Effector memory CD4-positive, alpha-beta T cell (primary cell): ENCODE measurements around the gene ENOPH1.
"Not testable (repeated sequence)": the region's sequence is repeated elsewhere in the genome, so short reads cannot be mapped to it uniquely, and the experiment has no call there.

ENCODE experiments used
- DNase-seq, 3 donors: peaks; one replicate each; pipeline ENCODE4 v3.0.0-alpha.2; 2020
- H3K27ac ChIP-seq: 2 replicates; pipeline ENCODE4 v1.7.0; 2013; ENCODE audit warnings: mild to moderate bottlenecking, low read length, moderate library complexity; ENCODE audit not compliant: insufficient read depth, poor library complexity, severe bottlenecking
- H3K27me3 ChIP-seq: replicated peaks from 2 replicates; pipeline ENCODE4 v1.7.0; 2013; ENCODE audit warnings: mild to moderate bottlenecking, low read length; ENCODE audit not compliant: insufficient read depth, control insufficient read depth, poor library complexity, severe bottlenecking
- H3K36me3 ChIP-seq: 2 replicates; pipeline ENCODE4 v1.7.0; 2013; ENCODE audit warnings: mild to moderate bottlenecking, low read length, moderate library complexity; ENCODE audit not compliant: control insufficient read depth, insufficient read depth
- H3K4me1 ChIP-seq: 2 replicates; pipeline ENCODE4 v1.7.0; 2013; ENCODE audit warnings: low read length, mild to moderate bottlenecking; ENCODE audit not compliant: control insufficient read depth, insufficient read depth, poor library complexity, severe bottlenecking
- H3K4me3 ChIP-seq: 2 replicates; pipeline ENCODE4 v1.7.0; 2013; ENCODE audit warnings: low read length, low read depth, mild to moderate bottlenecking; ENCODE audit not compliant: insufficient read depth, poor library complexity, severe bottlenecking
- H3K9me3 ChIP-seq: 2 replicates; pipeline ENCODE4 v1.7.0; 2013; ENCODE audit warnings: mild to moderate bottlenecking, low read length, moderate library complexity; ENCODE audit not compliant: control insufficient read depth

The ENOPH1 gene

GRCh38 chr4:82463221-82463620 lies 32.8 kb downstream of the ENOPH1 start:
- H3K27me3 ChIP-seq, result no peaks in the 10 kb centered on the region
- H3K27ac ChIP-seq, result no peak overlapping the region
- no peak overlapping the region for H3K4me3 ChIP-seq
- DNase-seq, result no peak
- H3K36me3 ChIP-seq, result peaks cover 19% of the 10 kb centered on the region
- H3K4me1 ChIP-seq, result no peaks in the 10 kb centered on the region
- H3K9me3 ChIP-seq, result no peaks in the 10 kb centered on the region

DNA sequence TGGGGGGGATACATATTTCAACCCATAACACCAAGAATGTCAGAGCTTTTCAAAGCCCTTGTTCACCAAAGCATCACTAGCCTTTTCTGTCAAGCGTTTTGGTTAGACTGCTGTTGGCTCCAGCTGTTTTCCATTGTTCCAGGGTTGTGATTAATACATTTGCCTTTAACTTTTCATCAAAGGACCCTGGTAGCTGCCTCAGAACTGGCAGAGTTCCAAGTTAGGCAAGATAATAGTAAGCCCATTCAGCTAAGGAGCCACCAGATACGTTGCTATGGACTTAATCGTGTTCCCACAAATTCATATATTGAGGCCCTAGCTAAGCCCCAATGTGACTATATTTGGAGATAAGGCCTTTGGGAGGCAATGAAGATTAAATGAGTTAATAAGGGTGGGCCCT lies 37.1 kb downstream of the ENOPH1 start:
- H3K4me1 ChIP-seq, result no peaks in the 10 kb centered on the region
- H3K27ac ChIP-seq, result no peak overlapping the region
- no peak for DNase-seq
- peaks cover 5% of the 10 kb centered on the region for H3K36me3 ChIP-seq
- H3K27me3 ChIP-seq, result no peaks in the 10 kb centered on the region
- H3K9me3 ChIP-seq, result no peaks in the 10 kb centered on the region
- H3K4me3 ChIP-seq, result no peak overlapping the region

- H3K27me3 ChIP-seq, result no peaks in the 10 kb centered on the region
- no peaks in the 10 kb centered on the region for H3K9me3 ChIP-seq
- no peak overlapping the region for H3K4me3 ChIP-seq
- DNase-seq, result no peak
- peaks cover 5% of the 10 kb centered on the region for H3K36me3 ChIP-seq
- H3K27ac ChIP-seq, result no peak overlapping the region
- no peaks in the 10 kb centered on the region for H3K4me1 ChIP-seq
Observed at GRCh38 chr4:82469791-82470345, 39.5 kb downstream of the ENOPH1 start.

DNA sequence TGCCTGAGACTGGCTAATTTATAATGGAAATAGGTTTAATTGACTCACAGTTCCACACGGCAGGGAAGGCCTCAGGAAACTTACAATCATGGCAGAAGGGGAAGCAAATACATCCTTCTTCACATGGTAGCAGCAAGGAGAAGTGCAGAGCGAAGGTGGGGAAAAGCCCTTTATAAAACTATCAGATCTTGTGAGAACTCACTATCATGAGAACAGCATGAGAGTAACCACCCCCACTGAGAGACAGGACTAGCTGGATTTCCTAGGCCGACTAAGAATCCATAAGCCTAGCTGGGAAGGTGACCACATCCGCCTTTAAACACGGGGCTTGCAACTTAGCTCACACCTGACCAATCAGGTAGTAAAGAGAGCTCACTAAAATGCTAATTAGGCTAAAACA lies 42.7 kb downstream of the ENOPH1 start:
- H3K9me3 ChIP-seq, H3K27me3 ChIP-seq, DNase-seq, H3K4me3 ChIP-seq, H3K36me3 ChIP-seq, H3K4me1 ChIP-seq, H3K27ac ChIP-seq: not testable (repeated sequence)

DNA sequence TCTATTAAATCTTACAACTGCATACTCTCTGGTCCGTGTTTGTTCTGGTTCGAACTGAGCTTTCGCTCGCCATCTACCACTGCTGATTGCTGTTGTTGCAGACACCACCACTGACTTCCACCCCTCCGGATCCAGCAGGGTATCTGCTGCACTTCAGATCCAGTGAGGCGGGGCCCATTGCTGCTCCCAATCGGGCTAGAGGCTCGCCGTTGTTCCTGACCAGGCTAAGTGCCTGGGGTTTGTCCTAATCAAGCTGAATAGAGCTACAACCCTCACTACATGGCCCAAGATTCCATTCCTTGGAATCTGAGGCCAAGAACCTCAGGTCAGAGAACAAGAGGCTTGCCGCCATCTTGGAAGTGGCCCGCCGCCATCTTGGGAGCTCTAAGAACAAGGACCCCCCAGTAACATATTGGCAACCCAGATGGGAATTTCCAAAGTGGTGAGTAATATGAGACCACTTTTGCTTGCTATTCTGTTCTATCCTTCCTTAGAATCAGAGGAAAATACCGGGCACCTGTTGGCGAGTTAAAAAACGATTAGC lies 43.3 kb downstream of the ENOPH1 start:
- DNase-seq, result no peak
- Histone ChIP-seq H3K36me3 (no peaks in the 10 kb centered on the region), H3K4me1 (no peaks in the 10 kb centered on the region)

GRCh38 chr4:82475931-82476330 lies 45.5 kb downstream of the ENOPH1 start:
- H3K4me3 ChIP-seq, H3K4me1 ChIP-seq, H3K36me3 ChIP-seq, H3K27ac ChIP-seq, H3K9me3 ChIP-seq, DNase-seq, H3K27me3 ChIP-seq: not testable (repeated sequence)

More for the DNA sequence above, 43.3 kb downstream of the ENOPH1 start:
- no peaks in the 10 kb centered on the region for H3K9me3 ChIP-seq
- no peaks in the 10 kb centered on the region for H3K27me3 ChIP-seq
- no peak overlapping the region for H3K27ac ChIP-seq
- H3K4me3 ChIP-seq, result no peak overlapping the region

GRCh38 chr4:82477469-82477868 lies 47.1 kb downstream of the ENOPH1 start:
- not testable (repeated sequence) for H3K27me3 ChIP-seq, H3K4me3 ChIP-seq, H3K4me1 ChIP-seq, H3K9me3 ChIP-seq, H3K36me3 ChIP-seq, H3K27ac ChIP-seq, DNase-seq

GRCh38 chr4:82479562-82479961 lies 49.2 kb downstream of the ENOPH1 start:
- no peak overlapping the region for H3K27ac ChIP-seq
- H3K27me3 ChIP-seq, result no peaks in the 10 kb centered on the region
- H3K4me1 ChIP-seq, result no peaks in the 10 kb centered on the region
- no peaks in the 10 kb centered on the region for H3K9me3 ChIP-seq
- H3K4me3 ChIP-seq, result no peak overlapping the region
- no peak for DNase-seq
- no peaks in the 10 kb centered on the region for H3K36me3 ChIP-seq

GRCh38 chr4:82480771-82481505 lies 50.5 kb downstream of the ENOPH1 start:
- Histone ChIP-seq H3K36me3 (no peaks in the 10 kb centered on the region), H3K9me3 (no peaks in the 10 kb centered on the region), H3K27ac (no peak overlapping the region), H3K27me3 (no peaks in the 10 kb centered on the region), H3K4me3 (no peak overlapping the region), H3K4me1 (no peaks in the 10 kb centered on the region)
- no peak for DNase-seq

GRCh38 chr4:82481506-82481840 lies 51.1 kb downstream of the ENOPH1 start:
- Histone ChIP-seq H3K27ac (no peak overlapping the region), H3K36me3 (no peaks in the 10 kb centered on the region), H3K4me1 (no peaks in the 10 kb centered on the region), H3K4me3 (no peak overlapping the region), H3K9me3 (no peaks in the 10 kb centered on the region), H3K27me3 (no peaks in the 10 kb centered on the region)
- DNase-seq, result no peak
